ENCODE results near the gene PSD. TPM values are rescaled to one million over a fixed set of nuclear protein-coding genes. Genes with fewer than 3 reads are reported as not detected.

Gene PSD
- total RNA-seq, 2 experiments from 2014 or later, result 2.2 to 10.2 TPM

DNA sequence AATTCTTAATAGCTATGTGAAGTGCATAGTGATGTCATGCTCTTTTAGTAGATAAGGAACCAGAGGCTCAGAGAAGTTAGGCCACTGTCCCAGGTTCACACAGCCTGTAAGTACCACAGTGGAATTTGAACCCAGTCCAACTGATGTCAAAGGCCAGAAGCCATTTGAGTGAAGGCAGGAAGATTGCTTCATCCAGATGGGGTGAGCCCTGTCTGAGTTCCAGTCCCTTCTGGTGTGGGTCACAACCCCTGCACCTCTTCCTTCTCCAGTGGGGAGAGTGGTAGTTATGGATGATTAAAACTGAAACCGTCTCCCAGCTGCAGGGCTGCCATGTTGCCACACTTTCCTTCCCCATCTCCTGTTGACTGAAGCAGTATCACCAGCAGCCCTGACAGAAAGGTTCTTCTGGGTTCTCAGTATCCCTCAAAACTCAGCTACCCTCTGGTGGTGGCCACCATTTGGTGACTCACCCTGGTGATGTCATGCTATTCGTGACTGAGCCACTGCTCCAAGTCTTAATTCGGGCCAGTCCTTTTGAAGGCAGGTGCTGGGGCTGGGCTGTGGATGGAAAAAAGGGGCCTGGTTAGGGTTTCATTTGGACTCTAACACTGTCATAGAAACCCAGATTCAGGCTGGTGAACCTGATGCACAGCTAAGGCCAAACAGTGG, 34.2 kb upstream of the PSD start:
- TF ChIP-seq, protein P1, sequence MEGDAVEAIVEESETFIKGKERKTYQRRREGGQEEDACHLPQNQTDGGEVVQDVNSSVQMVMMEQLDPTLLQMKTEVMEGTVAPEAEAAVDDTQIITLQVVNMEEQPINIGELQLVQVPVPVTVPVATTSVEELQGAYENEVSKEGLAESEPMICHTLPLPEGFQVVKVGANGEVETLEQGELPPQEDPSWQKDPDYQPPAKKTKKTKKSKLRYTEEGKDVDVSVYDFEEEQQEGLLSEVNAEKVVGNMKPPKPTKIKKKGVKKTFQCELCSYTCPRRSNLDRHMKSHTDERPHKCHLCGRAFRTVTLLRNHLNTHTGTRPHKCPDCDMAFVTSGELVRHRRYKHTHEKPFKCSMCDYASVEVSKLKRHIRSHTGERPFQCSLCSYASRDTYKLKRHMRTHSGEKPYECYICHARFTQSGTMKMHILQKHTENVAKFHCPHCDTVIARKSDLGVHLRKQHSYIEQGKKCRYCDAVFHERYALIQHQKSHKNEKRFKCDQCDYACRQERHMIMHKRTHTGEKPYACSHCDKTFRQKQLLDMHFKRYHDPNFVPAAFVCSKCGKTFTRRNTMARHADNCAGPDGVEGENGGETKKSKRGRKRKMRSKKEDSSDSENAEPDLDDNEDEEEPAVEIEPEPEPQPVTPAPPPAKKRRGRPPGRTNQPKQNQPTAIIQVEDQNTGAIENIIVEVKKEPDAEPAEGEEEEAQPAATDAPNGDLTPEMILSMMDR (conservative IDR thresholded peaks at IDR 0.05; ENCODE audit: low read length), result no peak
- no peak for TF ChIP-seq EZH2phosphoT487 (IDR thresholded peaks at IDR 0.05; ENCODE audit: borderline replicate concordance, low read depth, low read length)
- no TSS peak for BruUV-seq (replicated peaks)
- DNase-seq (ENCODE audit: low spot score), result no peak
- Histone ChIP-seq H3K9me2 (ENCODE audit: insufficient read depth, low read length) (no peaks in the 10 kb centered on the region), H3K9me3 (ENCODE audit: low read length) (no peaks in the 10 kb centered on the region), H3K79me2 (ENCODE audit: insufficient read depth, low read depth, low read length) (peaks cover 13% of the 10 kb centered on the region), H4K20me1 (ENCODE audit: insufficient read depth, low read length) (no peaks in the 10 kb centered on the region), H3K4me3 (ENCODE audit: low read depth, low read length, poor library complexity, severe bottlenecking) (no peak overlapping the region), H2AFZ (ENCODE audit: low read length) (no peak overlapping the region), H3K27ac (ENCODE audit: low read depth, low read length, poor library complexity, severe bottlenecking) (no peak overlapping the region), H3K4me1 (ENCODE audit: insufficient read depth, low read length, poor library complexity, severe bottlenecking) (peaks cover 25% of the 10 kb centered on the region), H3K36me3 (ENCODE audit: insufficient read depth, low read length) (peaks cover 47% of the 10 kb centered on the region), H3K4me2 (ENCODE audit: low read length) (no peak overlapping the region)
- ChIA-PET POLR2A (interaction anchor here (4.3 kb wide), 1 partner anchor 9 kb away, joined by 49 read pairs; no protein-coding TSS in a partner anchor), CTCF (ENCODE audit: unreplicated experiment) (interaction anchor here (0.6 kb wide), 1 partner anchor 911 kb away, joined by 3 read pairs; no protein-coding TSS in a partner anchor)
- intact Hi-C loops (cut with micrococcal nuclease; ENCODE audit: unreplicated experiment), result loop anchor here (5.0 kb wide), 1 partner anchor 194 kb away; no protein-coding TSS in a partner anchor

DNA sequence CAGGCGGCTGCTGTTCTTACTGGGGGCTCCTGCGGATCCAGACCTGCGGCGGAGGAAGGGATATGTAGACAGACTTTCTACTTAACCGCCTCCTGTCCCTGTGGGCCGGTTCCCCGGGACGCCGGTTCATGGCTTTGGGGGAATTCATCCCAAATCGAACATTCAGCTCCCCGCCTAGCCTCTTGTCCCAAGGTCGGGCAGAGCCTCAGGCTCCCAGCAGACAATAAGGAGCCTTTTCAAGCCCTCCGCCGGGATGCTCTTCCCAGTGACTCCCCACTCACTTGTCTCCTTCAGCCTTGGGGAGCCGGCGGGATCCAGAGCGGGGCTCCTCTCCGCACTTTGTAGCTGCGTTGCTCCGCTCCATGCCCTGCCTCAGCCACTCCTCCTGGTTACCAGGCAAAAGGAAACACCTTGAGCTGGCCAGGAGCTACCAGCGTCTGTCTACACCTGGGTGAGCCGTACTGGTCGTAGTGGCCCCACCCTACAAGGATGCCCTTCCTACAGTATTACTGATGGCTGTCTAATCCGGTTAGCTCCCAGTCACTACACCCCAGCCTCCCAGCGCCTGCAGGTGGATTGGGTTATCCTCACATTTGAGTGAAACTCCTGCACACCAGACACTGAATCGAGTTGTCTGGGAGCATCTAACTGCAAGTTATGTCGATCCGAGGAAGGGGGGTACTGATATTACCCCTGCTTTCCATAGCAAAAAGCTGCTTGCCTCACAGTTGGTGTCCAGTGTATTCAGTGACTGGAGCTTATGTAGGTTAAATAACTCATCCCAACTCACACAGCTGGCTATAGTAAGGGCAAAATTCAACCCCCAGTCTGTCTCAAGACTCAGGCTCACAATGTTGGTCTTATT, 32.8 kb upstream of the PSD start, which contains the start of gene C10orf95:
C10orf95 (minus strand) TSS at position 439 of the 865 bp plus-strand sequence. CDS start 450 bp downstream, outside the sequence.
- CTCF ChIA-PET (ENCODE audit: unreplicated experiment), result interaction anchor here (0.7 to 1.0 kb wide), 2 partner anchors 18 to 20 kb away, joined by 3 read pairs; no protein-coding TSS in a partner anchor
- no peaks in the 10 kb centered on the region for H3K9me2 ChIP-seq (ENCODE audit: insufficient read depth, low read length)
- peak within 1 kb of the TSS; percentile 75 for H3K4me2 ChIP-seq (ENCODE audit: low read length)
- DNase-seq (ENCODE audit: low spot score), result no peak
- no peak for TF ChIP-seq EZH2phosphoT487 (IDR thresholded peaks at IDR 0.05; ENCODE audit: borderline replicate concordance, low read depth, low read length)
- TF ChIP-seq, protein P1 (conservative IDR thresholded peaks at IDR 0.05; ENCODE audit: low read length), result no peak
- peaks cover 13% of the 10 kb centered on the region for H3K79me2 ChIP-seq (ENCODE audit: insufficient read depth, low read depth, low read length)
- POLR2A ChIA-PET, result interaction anchor here (0.7 to 4.3 kb wide), 7 partner anchors 11 to 1470 kb away, joined by 3 to 49 read pairs (median 5); partner anchors contain the start of genes CUEDC2, FBXL15 and NFKB2
- no peaks in the 10 kb centered on the region for H4K20me1 ChIP-seq (ENCODE audit: insufficient read depth, low read length)
- no peak within 1 kb of the TSS; the same call in 1 of the 2 replicates for H2AFZ ChIP-seq (ENCODE audit: low read length)
- H3K36me3 ChIP-seq (ENCODE audit: insufficient read depth, low read length), result peaks cover 43% of the 10 kb centered on the region
- H3K9me3 ChIP-seq (ENCODE audit: low read length), result no peaks in the 10 kb centered on the region
- intact Hi-C loops (cut with micrococcal nuclease; ENCODE audit: unreplicated experiment), result loop anchor here (2.0 to 5.0 kb wide), 2 partner anchors 51 to 196 kb away; partner anchors contain the start of genes ACTR1A and SUFU
- BruUV-seq (replicated peaks), result TSS peak; percentile 16
- peaks cover 26% of the 10 kb centered on the region for H3K4me1 ChIP-seq (ENCODE audit: insufficient read depth, low read length, poor library complexity, severe bottlenecking)
- H3K27ac ChIP-seq (ENCODE audit: low read depth, low read length, poor library complexity, severe bottlenecking), result peak within 1 kb of the TSS; percentile 83
- H3K4me3 ChIP-seq (ENCODE audit: low read depth, low read length, poor library complexity, severe bottlenecking), result peak within 1 kb of the TSS; percentile 96

Data from OCI-LY7 (cell line).